Sciatic nerve (tissue), 2 donors: Measurements from ENCODE around the gene C1orf21. TPM values are rescaled to one million over a fixed set of nuclear protein-coding genes. Genes with fewer than 3 reads are reported as not detected.

Source experiments
- ATAC-seq: fragments of 200-7000 bp; cut with Tn5 transposase; one replicate; pipeline ENCODE4 v1.9.1; 2020; ENCODE audit warnings: mild to moderate bottlenecking, moderate library complexity
- DNase-seq: peaks from one replicate; pipeline ENCODE4 v3.0.0-alpha.2; 2020; ENCODE audit warnings: low spot score
- intact Hi-C: fragments of 100-400 bp; cut with DNase I; formaldehyde crosslinking; loops from one replicate; pipeline ENCODE4 v1.14.2; 2022
- total RNA-seq: library from RNA; stranded (reverse); fragmentation: NEBNext Ultra II Directional; extraction: Animal tissue kit (Norgen Biotek cat#: 25700); gene quantifications from one replicate; pipeline ENCODE4 v1.2.1, GENCODE V29; 2021
- donor health status: DM: no; HTN: no; CAD: no.
- donor health status: DM: no; HTN: no; CAD: no.

The C1orf21 gene
- total RNA-seq, 1 donor from 2014 or later: 81.0 TPM

GRCh38 chr1:184531296-184531695 is 144.5 kb downstream of the C1orf21 start:
- ATAC-seq: no peak
- DNase-seq: no peak
- intact Hi-C loops: no loop called here

DNA sequence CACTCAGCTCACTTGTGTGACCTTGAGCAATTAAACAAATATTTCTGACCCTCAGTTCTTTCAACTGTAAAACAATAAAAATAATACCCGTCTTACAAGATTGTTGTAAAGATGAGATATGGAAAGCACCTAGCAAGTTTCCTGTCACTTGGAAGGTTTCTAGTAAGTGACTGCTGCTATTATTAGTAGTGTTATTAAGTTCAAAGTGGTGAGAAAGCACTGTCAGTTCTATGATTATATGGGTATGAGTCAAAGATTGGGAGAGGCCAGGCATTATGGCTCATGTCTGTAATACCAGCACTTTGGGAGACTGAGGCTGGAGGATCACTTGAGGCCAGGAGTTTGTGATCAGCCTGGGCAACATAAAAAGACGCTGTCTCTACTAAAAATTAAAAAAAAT is 145.4 kb downstream of the C1orf21 start:
- DNase-seq: no peak
- intact Hi-C loops: no loop called here
- no peak for ATAC-seq

GRCh38 chr1:184533049-184533448 is 146.2 kb downstream of the C1orf21 start:
- ATAC-seq: no peak
- intact Hi-C loops: no loop called here
- DNase-seq: no peak

GRCh38 chr1:184533915-184534314 is 147.1 kb downstream of the C1orf21 start:
- peak; percentile 8 for ATAC-seq
- intact Hi-C loops: no loop called here

DNA sequence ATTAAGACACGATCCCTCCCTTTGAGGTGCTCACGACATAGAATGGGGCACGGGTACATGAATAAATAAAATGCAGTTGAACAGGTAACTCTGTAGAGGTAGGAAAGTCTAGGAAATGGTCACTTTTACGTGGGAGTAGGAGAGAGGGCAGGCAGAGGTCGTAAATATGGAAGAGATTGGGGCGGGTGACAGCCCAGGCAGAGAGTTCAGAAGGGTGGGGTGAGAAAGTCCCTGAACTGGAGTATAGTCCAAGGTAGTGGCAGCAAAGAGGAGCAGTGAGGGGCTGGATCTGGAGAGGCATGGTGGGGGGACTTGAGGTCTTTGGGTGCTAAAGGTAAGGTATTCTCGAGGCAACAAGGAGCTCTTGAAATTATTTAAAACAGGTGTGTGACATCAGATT is 147.9 kb downstream of the C1orf21 start:
- intact Hi-C loops: no loop called here
- DNase-seq (no peak), ATAC-seq (peak; percentile 53)

More at GRCh38 chr1:184533915-184534314, 147.1 kb downstream of the C1orf21 start:
- DNase-seq: no peak

DNA sequence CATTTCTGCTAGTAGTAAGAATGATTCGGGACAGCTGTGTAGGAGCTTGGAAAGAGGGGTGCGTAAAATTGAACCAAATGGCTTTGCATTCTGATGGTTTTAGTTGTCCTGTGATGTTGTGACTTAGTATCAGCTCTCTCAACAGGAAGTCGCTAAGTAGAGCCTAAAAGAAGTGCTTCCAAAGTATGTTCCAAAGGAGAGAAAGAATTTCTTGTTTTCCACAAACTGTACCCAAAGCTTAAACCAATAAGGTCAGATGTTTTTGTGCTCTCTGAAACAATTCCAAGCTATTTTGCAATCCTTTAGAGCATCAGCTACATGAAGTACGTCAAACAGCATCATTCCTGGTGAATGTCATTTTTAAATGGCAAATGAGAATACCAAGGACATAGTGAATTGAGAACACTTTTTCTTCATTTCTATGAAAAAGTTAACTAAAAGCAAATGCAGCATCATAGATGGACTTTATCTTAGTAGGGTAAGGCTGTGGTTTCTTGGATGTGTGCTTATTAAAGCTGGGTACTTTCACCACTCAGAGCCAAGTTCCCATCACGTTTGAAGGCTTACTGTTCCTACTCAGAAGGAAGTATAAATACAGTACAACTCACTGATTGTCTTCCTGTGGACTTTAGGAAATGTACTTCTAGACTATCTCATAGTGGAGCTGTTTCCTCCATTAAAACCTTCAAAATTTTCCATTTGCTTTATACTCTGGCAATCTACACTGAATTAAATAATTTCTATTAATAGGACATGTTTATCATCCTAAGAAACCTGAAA is 148.6 kb downstream of the C1orf21 start:
- ATAC-seq (peak; percentile 95), DNase-seq (no peak)
- intact Hi-C loops: no loop called here

DNA sequence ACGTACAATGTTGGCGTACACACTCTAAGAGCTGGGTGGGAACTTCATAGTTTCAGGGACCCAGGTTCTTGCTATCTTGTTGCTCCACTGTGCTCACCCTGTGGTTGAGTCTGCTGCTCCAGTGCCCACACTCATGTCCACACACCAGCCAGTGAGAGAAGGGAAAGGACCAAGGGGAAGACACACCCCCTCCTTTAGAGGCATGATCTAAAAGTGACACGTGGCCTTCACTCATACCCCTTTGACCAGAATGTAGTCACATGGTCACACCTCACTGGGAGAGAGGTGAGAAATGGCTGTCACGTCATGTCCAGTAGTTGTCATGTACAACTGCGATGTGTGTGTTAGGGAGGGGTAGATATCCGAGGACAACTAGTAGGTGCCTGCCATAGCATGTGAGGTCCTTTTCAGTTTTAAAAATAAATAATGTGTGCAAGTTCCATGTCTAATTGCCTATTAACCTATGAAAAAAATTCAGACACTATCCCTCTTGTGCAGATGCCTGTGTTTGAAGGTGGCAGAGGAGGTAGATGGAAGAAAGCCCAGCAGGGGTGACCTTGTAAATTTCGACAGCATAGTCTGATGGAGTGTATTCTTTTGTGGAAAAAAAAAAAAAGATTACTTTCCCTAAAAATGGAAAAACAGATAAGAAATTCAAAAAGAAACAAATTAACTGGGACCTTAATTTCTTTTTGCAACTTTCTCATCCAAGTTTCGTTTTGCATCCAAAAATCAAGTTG is 149.6 kb downstream of the C1orf21 start:
- ATAC-seq: no peak

GRCh38 chr1:184539580-184539979 is 152.8 kb downstream of the C1orf21 start:
- intact Hi-C loops: no loop called here
- ATAC-seq: no peak

More for the DNA sequence above, 149.6 kb downstream of the C1orf21 start:
- no peak for DNase-seq
- intact Hi-C loops: no loop called here

DNA sequence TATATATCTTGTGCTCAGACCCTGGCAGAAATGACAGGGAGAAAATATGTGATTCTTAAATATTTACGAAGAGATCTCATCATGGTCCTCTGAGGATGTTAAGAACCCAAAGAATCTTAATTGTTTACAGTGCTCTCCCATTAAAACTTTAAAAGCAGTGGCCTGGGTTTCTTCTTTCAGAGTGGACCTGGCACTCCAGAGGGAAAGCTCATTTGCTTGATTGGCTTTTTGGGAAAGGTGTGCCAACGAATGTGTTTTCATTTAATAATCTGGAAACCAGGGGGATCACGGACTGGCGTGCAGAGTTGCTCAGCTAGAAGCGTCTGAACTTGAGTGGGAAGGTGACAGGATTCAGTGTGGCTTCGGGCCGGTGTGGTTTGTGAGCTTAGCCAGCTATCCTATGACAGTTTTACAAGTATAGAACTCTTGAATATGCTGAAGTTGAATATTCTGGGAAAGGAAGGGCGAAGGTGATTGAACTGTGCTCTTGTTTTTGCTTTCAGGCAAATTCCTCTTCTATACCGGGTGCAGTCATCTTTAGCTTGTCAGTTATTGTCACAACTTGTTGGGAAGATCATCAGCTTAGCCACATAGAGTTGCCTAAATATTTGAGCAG is 154.8 kb downstream of the C1orf21 start:
- DNase-seq: no peak
- ATAC-seq: peak; percentile 18
- intact Hi-C loops: no loop called here

More at GRCh38 chr1:184539580-184539979, 152.8 kb downstream of the C1orf21 start:
- no peak for DNase-seq

GRCh38 chr1:184542291-184542690 is 155.5 kb downstream of the C1orf21 start:
- DNase-seq: no peak
- ATAC-seq: no peak
- intact Hi-C loops: no loop called here

- DNase-seq (no peak), ATAC-seq (peak; percentile 26)
- intact Hi-C loops: no loop called here
Measured at GRCh38 chr1:184545601-184546000, 158.8 kb downstream of the C1orf21 start.

DNA sequence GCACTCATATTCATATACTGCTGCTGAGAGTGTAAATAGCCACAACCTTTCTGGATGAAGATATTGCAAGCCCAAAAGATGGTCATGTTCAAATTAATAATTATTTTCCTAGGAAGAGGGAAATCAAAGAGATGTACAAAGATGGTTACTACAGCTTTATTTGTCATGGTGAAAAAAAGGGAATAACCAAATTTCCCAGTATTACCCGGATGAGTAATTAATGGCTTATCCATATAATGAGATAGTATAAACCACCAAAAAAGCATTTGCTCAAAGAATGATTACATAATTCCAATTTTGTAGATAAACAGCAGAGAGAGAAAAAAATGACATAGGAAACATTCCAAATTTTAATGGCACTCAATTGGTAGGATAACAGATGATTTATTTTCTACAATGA is 165.6 kb downstream of the C1orf21 start:
- ATAC-seq (no peak), DNase-seq (no peak)
- intact Hi-C loops: no loop called here

DNA sequence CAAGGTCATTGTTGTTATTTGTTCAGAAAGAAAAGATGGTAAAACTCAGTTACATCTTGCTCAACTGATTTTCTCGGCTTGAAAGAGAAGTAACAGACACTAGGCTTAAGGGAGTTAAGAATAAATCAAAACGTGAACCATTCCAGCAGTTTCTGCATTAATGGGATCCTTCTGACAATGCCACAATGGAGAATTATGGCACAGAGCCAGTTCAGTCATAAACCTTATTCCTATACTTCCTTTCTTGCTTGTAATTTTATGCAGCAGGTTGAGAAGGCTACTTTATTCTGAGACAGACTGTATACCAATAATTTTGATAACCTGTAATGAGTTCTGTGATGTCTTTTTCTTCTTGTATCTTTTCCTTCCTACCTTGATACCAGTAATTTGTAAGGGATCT is 167.0 kb downstream of the C1orf21 start:
- intact Hi-C loops: no loop called here
- ATAC-seq (no peak), DNase-seq (no peak)

- DNase-seq: no peak
- ATAC-seq: peak; percentile 66
- intact Hi-C loops: no loop called here
Measured at GRCh38 chr1:184555665-184556641, 169.1 kb downstream of the C1orf21 start.

GRCh38 chr1:184556665-184557064 is 169.8 kb downstream of the C1orf21 start:
- intact Hi-C loops: no loop called here
- DNase-seq (no peak), ATAC-seq (no peak)

DNA sequence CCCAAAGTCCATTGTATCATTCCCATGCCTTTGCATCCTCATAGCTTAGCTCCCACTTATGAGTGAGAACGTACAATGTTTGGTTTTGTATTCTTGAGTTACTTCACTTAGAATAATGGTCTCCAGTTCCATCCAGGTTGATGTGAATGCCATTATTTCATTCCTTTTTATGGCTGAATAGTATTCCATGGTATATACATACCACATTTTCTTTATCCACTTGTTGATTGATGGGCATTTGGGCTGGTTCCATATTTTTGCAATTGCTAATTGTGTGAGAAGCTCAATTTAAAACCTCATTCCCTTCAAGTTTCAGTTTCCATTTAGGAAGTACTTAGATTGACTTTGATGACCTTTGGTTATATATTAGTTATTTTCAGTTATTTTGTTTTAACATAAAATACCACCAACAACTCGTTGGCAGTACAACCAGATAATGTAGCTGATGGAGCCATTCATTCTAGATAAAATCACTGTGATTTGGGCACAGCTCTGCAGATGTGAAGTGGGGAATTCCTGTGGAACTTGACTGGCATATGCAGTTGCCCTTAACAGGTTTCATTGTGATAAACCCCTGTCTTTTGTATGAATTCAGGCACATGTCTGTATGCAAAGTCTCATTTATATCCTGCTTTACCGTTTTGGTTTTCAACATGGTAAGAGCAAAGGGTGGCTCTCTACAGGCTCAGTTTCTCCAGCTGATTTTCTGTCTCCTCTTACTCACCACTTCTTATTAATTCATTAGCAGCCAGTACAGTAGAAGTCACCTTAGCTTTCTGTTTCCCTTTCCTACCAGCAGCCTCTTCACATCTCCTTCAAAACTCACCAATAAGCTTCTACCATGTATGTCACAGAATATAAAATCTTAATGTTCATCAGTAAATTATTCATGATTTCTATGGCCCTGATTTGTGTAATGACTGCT is 170.9 kb downstream of the C1orf21 start:
- intact Hi-C loops: no loop called here
- DNase-seq: no peak
- ATAC-seq: no peak

GRCh38 chr1:184558691-184559090 is 171.9 kb downstream of the C1orf21 start:
- intact Hi-C loops: no loop called here
- no peak for DNase-seq
- ATAC-seq: no peak
